HEK293 (cell line): ENCODE measurements around the gene FKRP.

Source experiments
- ATF2 ChIP-seq: fragments of 450-650 bp; formaldehyde crosslinking; IDR thresholded peaks from 2 replicates; pipeline ENCODE4 v1.5.1; 2016; ENCODE audit warnings: missing biosample characterization, missing genetic modification characterization, low read depth
- CTCF ChIP-seq: fragments of 450-650 bp; formaldehyde crosslinking; IDR thresholded peaks from 2 replicates; pipeline ENCODE4 v1.5.1; 2016; ENCODE audit warnings: missing biosample characterization, missing genetic modification characterization
- REST ChIP-seq: fragments of 450-650 bp; formaldehyde crosslinking; IDR thresholded peaks from 2 replicates; pipeline ENCODE4 v1.5.1; 2016; ENCODE audit warnings: missing biosample characterization, missing genetic modification characterization
- TCF7L2 ChIP-seq: IDR thresholded peaks from 2 replicates; pipeline ENCODE4 v1.6.1; 2011; ENCODE audit warnings: low read depth, mild to moderate bottlenecking, inconsistent platforms, low read length, moderate library complexity, borderline replicate concordance
- ZBTB8A ChIP-seq: fragments of 450-650 bp; formaldehyde crosslinking; IDR thresholded peaks from 2 replicates; pipeline ENCODE4 v1.5.1; 2016; ENCODE audit warnings: missing biosample characterization, missing genetic modification characterization
- ZNF138 ChIP-seq: fragments of 450-650 bp; formaldehyde crosslinking; IDR thresholded peaks from 2 replicates; pipeline ENCODE4 v1.5.1; 2016; ENCODE audit warnings: missing biosample characterization, missing genetic modification characterization, borderline replicate concordance

- TF ChIP-seq ZBTB8A (tag by site-specific recombination) (no peak), CTCF (tag by site-specific recombination) (no peak), ZNF138 (tag by site-specific recombination) (no peak), REST (tag by site-specific recombination) (no peak), TCF7L2 (no peak), ATF2 (tag by site-specific recombination) (no peak)
Observed at GRCh38 chr19:46710687-46711086, 35.2 kb upstream of the FKRP start.
